ENCODE data around the gene PROSER3.

- no peak for TF ChIP-seq CTCF (conservative IDR thresholded peaks at IDR 0.05; ENCODE audit: low read length)
- no peak for TF ChIP-seq EZH2phosphoT487 (IDR thresholded peaks at IDR 0.05; ENCODE audit: borderline replicate concordance, low read depth, low read length)
Measured at GRCh38 chr19:35722897-35723296, 35.1 kb upstream of the PROSER3 start.

Measured in OCI-LY7 (cell line).